HEK293 (cell line): ENCODE data around the gene MRPL28.

ENCODE experiments used
- ATF2 ChIP-seq: fragments of 450-650 bp; formaldehyde crosslinking; IDR thresholded peaks from 2 replicates; pipeline ENCODE4 v1.5.1; 2016; ENCODE audit warnings: missing biosample characterization, missing genetic modification characterization, low read depth
- EGR2 ChIP-seq: fragments of 450-650 bp; formaldehyde crosslinking; IDR thresholded peaks from 2 replicates; pipeline ENCODE4 v1.5.1; 2016; ENCODE audit warnings: low read depth, missing biosample characterization, missing genetic modification characterization
- FEZF1 ChIP-seq: fragments of 450-650 bp; formaldehyde crosslinking; IDR thresholded peaks from 2 replicates; pipeline ENCODE4 v1.5.1; 2016; ENCODE audit warnings: missing biosample characterization, missing genetic modification characterization
- INSM2 ChIP-seq: fragments of 450-650 bp; formaldehyde crosslinking; IDR thresholded peaks from 2 replicates; pipeline ENCODE4 v1.5.1; 2016; ENCODE audit warnings: missing biosample characterization, missing genetic modification characterization
- SP2 ChIP-seq: fragments of 450-650 bp; formaldehyde crosslinking; IDR thresholded peaks from 2 replicates; pipeline ENCODE4 v1.5.1; 2016; ENCODE audit warnings: missing biosample characterization, missing genetic modification characterization
- YY2 ChIP-seq: fragments of 450-650 bp; formaldehyde crosslinking; IDR thresholded peaks from 2 replicates; pipeline ENCODE4 v1.5.1; 2016; ENCODE audit warnings: missing biosample characterization, missing genetic modification characterization
- ZBTB44 ChIP-seq: fragments of 450-650 bp; IDR thresholded peaks from 2 replicates; pipeline ENCODE4 v1.5.1; 2018; ENCODE audit warnings: missing biosample characterization, mild to moderate bottlenecking, missing genetic modification characterization
- ZBTB7A ChIP-seq: fragments of 450-650 bp; formaldehyde crosslinking; IDR thresholded peaks from 2 replicates; pipeline ENCODE4 v1.5.1; 2016; ENCODE audit warnings: low read depth, missing biosample characterization, missing genetic modification characterization
- ZFP41 ChIP-seq: fragments of 450-650 bp; formaldehyde crosslinking; IDR thresholded peaks from 2 replicates; pipeline ENCODE4 v1.5.1; 2016; ENCODE audit warnings: missing biosample characterization, missing genetic modification characterization, borderline replicate concordance
- ZFP69B ChIP-seq: fragments of 450-650 bp; formaldehyde crosslinking; IDR thresholded peaks from 2 replicates; pipeline ENCODE4 v1.5.1; 2016; ENCODE audit warnings: missing biosample characterization, missing genetic modification characterization
- ZNF10 ChIP-seq: fragments of 450-650 bp; formaldehyde crosslinking; IDR thresholded peaks from 2 replicates; pipeline ENCODE4 v1.5.1; 2017; ENCODE audit warnings: missing biosample characterization, missing genetic modification characterization
- ZNF280C ChIP-seq: fragments of 450-650 bp; formaldehyde crosslinking; IDR thresholded peaks from 2 replicates; pipeline ENCODE4 v1.5.1; 2016; ENCODE audit warnings: missing biosample characterization, missing genetic modification characterization
- ZNF311 ChIP-seq: fragments of 450-650 bp; formaldehyde crosslinking; IDR thresholded peaks from 2 replicates; pipeline ENCODE4 v1.5.1; 2017; ENCODE audit warnings: missing biosample characterization, missing genetic modification characterization, borderline replicate concordance
- ZNF48 ChIP-seq: fragments of 450-650 bp; formaldehyde crosslinking; IDR thresholded peaks from 2 replicates; pipeline ENCODE4 v1.5.1; 2016; ENCODE audit warnings: missing biosample characterization, missing genetic modification characterization
- ZNF501 ChIP-seq: fragments of 450-650 bp; formaldehyde crosslinking; IDR thresholded peaks from 2 replicates; pipeline ENCODE4 v1.5.1; 2016; ENCODE audit warnings: missing biosample characterization, missing genetic modification characterization
- ZNF518A ChIP-seq: fragments of 450-650 bp; formaldehyde crosslinking; conservative IDR thresholded peaks from 2 replicates; pipeline ENCODE4 v1.5.1; 2016; ENCODE audit warnings: low read depth, missing biosample characterization, missing genetic modification characterization
- ZNF548 ChIP-seq: fragments of 450-650 bp; formaldehyde crosslinking; IDR thresholded peaks from 2 replicates; pipeline ENCODE4 v1.5.1; 2016; ENCODE audit warnings: missing biosample characterization, missing genetic modification characterization
- ZNF555 ChIP-seq: fragments of 450-650 bp; formaldehyde crosslinking; conservative IDR thresholded peaks from 2 replicates; pipeline ENCODE4 v1.5.1; 2017; ENCODE audit warnings: missing biosample characterization, mild to moderate bottlenecking, missing genetic modification characterization, inconsistent platforms
- ZNF560 ChIP-seq: fragments of 450-650 bp; formaldehyde crosslinking; IDR thresholded peaks from 2 replicates; pipeline ENCODE4 v1.5.1; 2017; ENCODE audit warnings: missing biosample characterization, missing genetic modification characterization, borderline replicate concordance
- ZNF561 ChIP-seq: fragments of 450-650 bp; IDR thresholded peaks from 2 replicates; pipeline ENCODE4 v1.5.1; 2018; ENCODE audit warnings: missing biosample characterization, missing genetic modification characterization, borderline replicate concordance
- ZNF639 ChIP-seq: fragments of 450-650 bp; formaldehyde crosslinking; IDR thresholded peaks from 2 replicates; pipeline ENCODE4 v1.5.1; 2016; ENCODE audit warnings: missing biosample characterization, missing genetic modification characterization
- ZNF701 ChIP-seq: fragments of 450-650 bp; formaldehyde crosslinking; IDR thresholded peaks from 2 replicates; pipeline ENCODE4 v1.5.1; 2016; ENCODE audit warnings: missing biosample characterization, missing genetic modification characterization
- ZSCAN16 ChIP-seq: fragments of 450-650 bp; formaldehyde crosslinking; IDR thresholded peaks from 2 replicates; pipeline ENCODE4 v1.5.1; 2016; ENCODE audit warnings: missing biosample characterization, missing genetic modification characterization
- ZSCAN18 ChIP-seq: fragments of 450-650 bp; formaldehyde crosslinking; IDR thresholded peaks from 2 replicates; pipeline ENCODE4 v1.5.1; 2016; ENCODE audit warnings: missing biosample characterization, missing genetic modification characterization
- ZXDB ChIP-seq: fragments of 450-650 bp; formaldehyde crosslinking; IDR thresholded peaks from 2 replicates; pipeline ENCODE4 v1.5.1; 2016; ENCODE audit warnings: missing biosample characterization, missing genetic modification characterization

The MRPL28 gene

GRCh38 chr16:396605-397004, 26.3 kb upstream of the MRPL28 start (continued):
- no peak for TF ChIP-seq ZSCAN18 (tag by site-specific recombination)
- TF ChIP-seq ZSCAN16 (tag by site-specific recombination): no peak
- TF ChIP-seq ZNF555 (tag by site-specific recombination): no peak
- no peak for TF ChIP-seq FEZF1 (tag by site-specific recombination)
- TF ChIP-seq EGR2: peak; percentile 37; the same call in 1 of the 2 replicates
- TF ChIP-seq ZNF501 (tag by site-specific recombination): no peak
- peak; percentile 80; the same call in 1 of the 2 replicates for TF ChIP-seq ZBTB7A (tag by site-specific recombination)
- TF ChIP-seq ZXDB (tag by site-specific recombination): peak; percentile 62
- TF ChIP-seq ZNF561 (tag by site-specific recombination): peak; percentile 59; the same call in 1 of the 2 replicates
- no peak for TF ChIP-seq ATF2 (tag by site-specific recombination)
- no peak for TF ChIP-seq ZNF701
- no peak for TF ChIP-seq ZNF280C
- TF ChIP-seq ZNF518A (tag by site-specific recombination): no peak
- no peak for TF ChIP-seq ZNF48 (tag by site-specific recombination)
- TF ChIP-seq ZFP69B (tag by site-specific recombination): no peak
- peak; percentile 29; the same call in 1 of the 2 replicates for TF ChIP-seq INSM2 (tag by site-specific recombination)
- TF ChIP-seq SP2: peak; percentile 59
- no peak for TF ChIP-seq ZNF10
- TF ChIP-seq ZNF548 (tag by site-specific recombination): no peak
- TF ChIP-seq YY2: no peak
- TF ChIP-seq ZFP41 (tag by site-specific recombination): no peak
- TF ChIP-seq ZNF639: no peak
- TF ChIP-seq ZBTB44: no peak
- TF ChIP-seq ZNF560: no peak
- TF ChIP-seq ZNF311 (tag by site-specific recombination): no peak
